22Rv1 (cell line): ENCODE measurements around the gene ING1.
"Not testable (repeated sequence)": the region's sequence is repeated elsewhere in the genome, so short reads cannot be mapped to it uniquely, and the experiment has no call there.

Experiments
- H3K27ac ChIP-seq: fragments of 450-650 bp; 2 replicates; pipeline ENCODE4 v1.5.1; 2017
- CTCF ChIP-seq: fragments of 450-650 bp; IDR thresholded peaks from 2 replicates; pipeline ENCODE4 v1.5.1; 2017; ENCODE audit warnings: mild to moderate bottlenecking
- ZFX ChIP-seq: fragments of 450-650 bp; IDR thresholded peaks from 2 replicates; pipeline ENCODE4 v1.6.1; 2017; ENCODE audit warnings: antibody characterized with exemption, borderline replicate concordance

The ING1 gene

GRCh38 chr13:110683921-110684320, 29.6 kb upstream of the ING1 start:
- no peak overlapping the region for H3K27ac ChIP-seq
- no peak for TF ChIP-seq ZFX
- no peak for TF ChIP-seq CTCF

- H3K27ac ChIP-seq: no peak overlapping the region
- TF ChIP-seq ZFX (no peak), CTCF (no peak)
These were observed 29.0 kb upstream of the ING1 start for GRCh38 chr13:110684388-110685056.

DNA sequence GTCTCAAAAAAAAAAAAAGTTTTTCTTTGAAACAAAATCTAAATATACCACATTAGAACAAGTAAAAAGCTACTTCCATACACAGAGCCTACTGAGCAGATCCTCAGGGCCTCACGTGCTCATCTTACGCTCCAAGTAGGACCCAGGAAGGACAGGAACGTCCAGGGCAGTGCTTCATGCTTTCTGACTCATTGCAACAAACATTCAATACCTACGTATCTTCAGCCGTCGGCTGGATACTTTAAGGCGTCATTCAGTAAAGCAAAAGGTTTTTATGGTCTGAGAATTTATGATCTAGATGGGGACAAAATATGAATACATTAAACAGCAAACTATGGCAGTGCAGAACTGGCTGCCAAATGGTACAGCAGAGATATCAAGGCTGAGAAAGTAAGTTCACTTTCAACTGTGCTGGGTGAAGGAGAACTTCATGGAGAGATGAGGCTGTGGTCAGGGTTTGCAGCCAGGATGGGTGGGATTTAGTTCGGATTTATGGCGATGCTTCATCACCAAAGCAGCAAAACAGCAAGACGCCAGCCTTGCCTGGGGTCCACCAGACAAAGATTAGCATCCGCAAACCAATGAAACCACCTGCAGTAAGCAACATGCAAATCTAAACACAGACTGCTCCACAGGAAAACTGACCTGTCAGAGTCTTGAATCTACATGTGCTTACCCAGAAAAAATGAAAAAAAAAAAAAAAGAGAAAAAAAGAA, 28.0 kb upstream of the ING1 start:
- H3K27ac ChIP-seq: no peak overlapping the region
- TF ChIP-seq CTCF (no peak), ZFX (no peak)

DNA sequence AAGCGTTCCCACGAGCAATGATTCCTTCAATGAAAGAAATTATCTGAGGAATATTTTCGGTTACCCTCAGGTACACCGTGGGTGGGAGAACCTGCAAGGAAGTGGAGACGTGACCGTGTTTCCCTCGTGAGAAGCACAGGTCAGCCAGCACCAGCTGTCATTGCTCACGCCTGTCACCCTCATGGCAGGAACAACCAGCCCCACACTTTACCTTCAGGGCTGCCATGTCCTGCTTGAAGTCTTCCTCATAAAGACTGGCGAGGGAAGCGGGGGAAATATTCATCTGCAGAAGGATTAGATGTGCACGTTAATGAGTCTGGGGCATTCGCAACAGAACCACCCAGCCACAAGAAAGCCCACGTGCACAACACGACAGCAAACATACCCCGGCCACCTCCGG, 25.8 kb upstream of the ING1 start:
- H3K27ac ChIP-seq: no peak overlapping the region
- TF ChIP-seq CTCF (no peak), ZFX (no peak)

GRCh38 chr13:110689041-110689440, 24.5 kb upstream of the ING1 start:
- no peak for TF ChIP-seq CTCF
- no peak for TF ChIP-seq ZFX

DNA sequence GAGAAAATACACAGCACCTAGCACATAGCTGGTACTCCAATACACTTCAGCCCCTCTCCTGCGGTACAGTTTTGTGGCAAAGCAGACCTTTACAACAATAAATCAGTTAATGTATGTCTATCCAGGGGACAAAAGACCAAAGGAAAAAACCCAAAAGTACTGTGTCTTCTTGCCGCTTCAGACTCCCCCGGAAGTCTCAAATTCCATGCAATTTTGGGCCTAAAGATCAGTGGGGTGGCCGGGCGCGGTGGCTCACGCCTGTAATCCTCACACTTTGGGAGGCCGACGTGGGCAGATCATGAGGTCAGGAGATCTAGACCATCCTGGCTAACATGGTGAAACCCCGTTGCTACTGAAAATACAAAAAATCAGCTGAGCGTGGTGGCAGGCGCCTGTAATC, 23.8 kb upstream of the ING1 start:
- TF ChIP-seq CTCF: no peak
- TF ChIP-seq ZFX: no peak
- no peak overlapping the region for H3K27ac ChIP-seq

More at GRCh38 chr13:110689041-110689440, 24.5 kb upstream of the ING1 start:
- no peak overlapping the region for H3K27ac ChIP-seq

DNA sequence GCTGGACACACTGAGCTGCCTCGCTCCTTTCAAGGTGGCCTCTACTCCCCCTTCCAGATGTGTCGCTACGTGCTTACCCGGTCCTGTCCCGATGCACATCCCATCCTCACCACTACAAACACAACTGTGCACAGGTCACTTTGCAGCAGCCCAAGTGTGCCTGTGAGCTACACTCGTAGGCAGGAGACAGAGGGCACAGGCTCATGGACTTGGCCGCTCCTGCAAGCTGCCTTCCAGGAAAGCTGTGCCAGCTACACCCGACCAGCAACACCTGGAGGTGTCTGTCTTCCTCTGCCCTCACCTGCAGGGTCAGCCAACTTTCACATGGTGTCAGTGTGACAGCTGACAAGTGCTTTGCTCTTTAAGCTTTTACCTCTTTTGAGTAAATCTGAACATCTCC, 23.0 kb upstream of the ING1 start:
- no peak for TF ChIP-seq CTCF
- no peak overlapping the region for H3K27ac ChIP-seq

- H3K27ac ChIP-seq: not testable (repeated sequence)
These were observed 17.7 kb upstream of the ING1 start for GRCh38 chr13:110695774-110696173.
